Fibroblast of lung (primary cell): ENCODE data around the gene GPR108.

Experiments
- EZH2 ChIP-seq: IDR thresholded peaks from 2 replicates; pipeline ENCODE4 v1.5.1; 2012; ENCODE audit warnings: low read length, control low read depth, mild to moderate bottlenecking; ENCODE audit errors: missing control alignments
- TF ChIP-seq, protein P1 (sequence below), 2 donors: IDR thresholded peaks in 1 of 2; conservative IDR thresholded peaks in 1 of 2; 1 replicate in 1 of 2; 2 replicates in 1 of 2; pipeline ENCODE4 v1.5.1; 2011 to 2012; ENCODE audit warnings: low read length in 2 of 2, control low read depth in 1 of 2, inconsistent platforms in 1 of 2, low read depth in 1 of 2, mild to moderate bottlenecking in 1 of 2

DNA sequence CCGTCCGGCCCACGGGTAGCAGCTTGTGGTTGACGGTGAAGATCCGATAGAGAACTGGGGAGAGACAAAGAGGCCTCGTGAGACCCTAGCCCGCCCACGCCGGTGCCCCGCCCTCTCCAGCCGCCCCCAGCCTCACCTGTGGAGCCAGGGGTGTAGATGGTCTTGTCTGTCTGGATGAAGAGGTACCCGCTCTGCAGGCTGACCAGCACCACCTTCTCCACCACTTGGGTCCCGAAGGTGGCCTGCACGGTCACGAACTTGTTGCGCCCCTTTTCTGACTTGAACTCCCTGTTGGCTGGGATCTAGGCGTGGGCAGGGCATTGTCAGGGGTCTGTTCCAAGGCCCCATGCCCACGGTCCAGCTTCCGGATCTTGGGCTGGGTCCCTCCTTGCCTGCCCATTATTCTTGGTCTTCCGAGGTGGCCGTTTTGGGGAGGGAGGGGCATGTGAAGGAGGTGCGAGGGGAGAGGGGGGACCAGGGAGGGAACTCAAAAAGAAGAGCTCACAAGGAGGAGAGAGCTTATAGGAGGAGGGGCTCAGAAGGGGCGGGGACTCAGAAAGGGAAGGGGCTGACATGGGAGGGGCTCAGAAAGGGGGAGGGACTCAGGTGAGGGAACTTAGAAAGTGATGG is 19.2 kb downstream of the GPR108 start:
- no peak for TF ChIP-seq EZH2
- TF ChIP-seq, protein P1, sequence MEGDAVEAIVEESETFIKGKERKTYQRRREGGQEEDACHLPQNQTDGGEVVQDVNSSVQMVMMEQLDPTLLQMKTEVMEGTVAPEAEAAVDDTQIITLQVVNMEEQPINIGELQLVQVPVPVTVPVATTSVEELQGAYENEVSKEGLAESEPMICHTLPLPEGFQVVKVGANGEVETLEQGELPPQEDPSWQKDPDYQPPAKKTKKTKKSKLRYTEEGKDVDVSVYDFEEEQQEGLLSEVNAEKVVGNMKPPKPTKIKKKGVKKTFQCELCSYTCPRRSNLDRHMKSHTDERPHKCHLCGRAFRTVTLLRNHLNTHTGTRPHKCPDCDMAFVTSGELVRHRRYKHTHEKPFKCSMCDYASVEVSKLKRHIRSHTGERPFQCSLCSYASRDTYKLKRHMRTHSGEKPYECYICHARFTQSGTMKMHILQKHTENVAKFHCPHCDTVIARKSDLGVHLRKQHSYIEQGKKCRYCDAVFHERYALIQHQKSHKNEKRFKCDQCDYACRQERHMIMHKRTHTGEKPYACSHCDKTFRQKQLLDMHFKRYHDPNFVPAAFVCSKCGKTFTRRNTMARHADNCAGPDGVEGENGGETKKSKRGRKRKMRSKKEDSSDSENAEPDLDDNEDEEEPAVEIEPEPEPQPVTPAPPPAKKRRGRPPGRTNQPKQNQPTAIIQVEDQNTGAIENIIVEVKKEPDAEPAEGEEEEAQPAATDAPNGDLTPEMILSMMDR (conservative IDR thresholded peaks at IDR 0.05 in 1 of 2, IDR thresholded peaks at IDR 0.05 in 1 of 2; ENCODE audit: low read depth in 1 of 2, low read length in 2 of 2) = no peak
